Parathyroid adenoma (tissue), 2 donors: ENCODE data around the gene CCL4.
"Not testable (repeated sequence)": the region's sequence is repeated elsewhere in the genome, so short reads cannot be mapped to it uniquely, and the experiment has no call there.

Experiments
- H2AFZ ChIP-seq: fragments of 300-600 bp; sonication (generic); one replicate; pipeline ENCODE4 v1.7.0; 2017; ENCODE audit warnings: antibody characterized with exemption, mild to moderate bottlenecking
- H3K27ac ChIP-seq: fragments of 300-600 bp; sonication (generic); one replicate; pipeline ENCODE4 v1.7.0; 2017
- H3K27me3 ChIP-seq: fragments of 300-600 bp; sonication (generic); one replicate; pipeline ENCODE4 v1.7.0; 2017; ENCODE audit warnings: low read length; ENCODE audit not compliant: control insufficient read depth, insufficient read depth
- H3K36me3 ChIP-seq: fragments of 300-600 bp; sonication (generic); one replicate; pipeline ENCODE4 v1.7.0; 2017; ENCODE audit warnings: low read length; ENCODE audit not compliant: control insufficient read depth, insufficient read depth
- H3K4me1 ChIP-seq: fragments of 300-600 bp; sonication (generic); one replicate; pipeline ENCODE4 v1.7.0; 2017; ENCODE audit warnings: control low read depth
- H3K4me2 ChIP-seq: fragments of 300-600 bp; sonication (generic); one replicate; pipeline ENCODE4 v1.7.0; 2017; ENCODE audit warnings: low read length
- H3K4me3 ChIP-seq: fragments of 300-600 bp; sonication (generic); one replicate; pipeline ENCODE4 v1.7.0; 2017; ENCODE audit warnings: low read depth, low read length
- H3K79me2 ChIP-seq: fragments of 300-600 bp; sonication (generic); one replicate; pipeline ENCODE4 v1.7.0; 2017; ENCODE audit warnings: control low read depth
- H3K9ac ChIP-seq: fragments of 300-600 bp; sonication (generic); one replicate; pipeline ENCODE4 v1.7.0; 2017; ENCODE audit warnings: mild to moderate bottlenecking
- H3K9me3 ChIP-seq: fragments of 300-600 bp; sonication (generic); one replicate; pipeline ENCODE4 v1.7.0; 2017; ENCODE audit warnings: low read length; ENCODE audit not compliant: control insufficient read depth
- TF ChIP-seq, protein P1 (sequence below): fragments of 300-600 bp; sonication (generic); IDR thresholded peaks from one replicate; pipeline ENCODE4 v1.7.0; 2017; ENCODE audit warnings: antibody characterized with exemption, mild to moderate bottlenecking
- donor health status: primary hyperparathyroidism.

Gene CCL4

DNA sequence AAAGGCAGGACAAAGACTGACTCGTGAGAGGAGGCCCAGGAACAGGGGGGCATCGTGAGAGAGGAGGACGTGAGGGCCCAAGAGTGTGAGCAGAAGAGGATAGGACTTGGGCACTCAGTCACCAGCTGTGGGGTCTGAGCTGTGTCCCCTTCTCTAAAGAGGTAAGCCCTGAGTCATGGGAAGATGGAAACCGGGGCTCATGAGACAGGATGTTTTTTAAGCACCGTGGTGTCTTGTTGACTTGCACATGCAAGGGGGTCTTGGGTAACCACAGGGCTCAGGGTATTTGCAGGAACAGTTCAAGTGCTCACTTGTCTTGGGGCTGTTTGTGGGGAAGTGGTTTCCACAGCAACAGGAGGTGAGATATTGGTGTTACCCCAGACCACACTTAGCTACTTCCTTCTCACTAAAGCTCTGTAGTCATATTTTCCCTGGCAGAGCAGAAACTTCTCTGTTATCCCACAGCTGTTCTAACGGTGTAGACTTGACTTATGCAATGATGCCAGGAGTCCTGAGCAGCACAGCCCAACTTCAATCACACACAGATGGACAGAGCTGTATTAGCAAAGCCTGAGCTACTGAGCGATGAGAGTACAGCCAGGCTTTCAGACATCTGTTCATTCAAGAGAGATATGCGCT, 21.0 kb upstream of the CCL4 start:
- not testable (repeated sequence) for H3K79me2 ChIP-seq, H3K9ac ChIP-seq, H3K4me1 ChIP-seq, H3K27ac ChIP-seq, H3K27me3 ChIP-seq, H3K9me3 ChIP-seq, H3K36me3 ChIP-seq, H3K4me2 ChIP-seq, H3K4me3 ChIP-seq, H2AFZ ChIP-seq

DNA sequence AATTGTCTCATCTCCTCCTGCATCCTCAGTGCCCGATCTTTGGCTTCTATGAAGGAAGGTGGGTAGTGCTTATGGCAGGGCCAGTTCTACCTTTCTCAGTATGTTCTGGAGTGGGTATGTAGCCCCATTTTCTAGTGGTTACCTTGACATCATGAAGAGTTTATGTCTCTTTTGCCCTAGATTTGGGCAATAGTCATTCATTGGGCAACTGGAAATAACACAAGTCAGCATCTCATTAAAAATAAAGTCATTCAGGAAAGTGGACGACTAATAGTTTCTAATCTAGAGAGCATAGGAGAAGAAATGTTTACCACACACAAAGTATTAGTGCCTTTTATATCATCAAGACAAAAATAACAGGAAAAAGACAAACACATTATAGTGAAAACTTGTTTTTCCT, 19.9 kb upstream of the CCL4 start:
- H3K9me3 ChIP-seq, H3K9ac ChIP-seq, H3K4me1 ChIP-seq, H3K27me3 ChIP-seq, H3K4me3 ChIP-seq, H3K4me2 ChIP-seq, H3K36me3 ChIP-seq, H2AFZ ChIP-seq, H3K27ac ChIP-seq, H3K79me2 ChIP-seq: not testable (repeated sequence)

GRCh38 chr17:36085765-36086164, 17.9 kb upstream of the CCL4 start:
- Histone ChIP-seq H3K9me3 (no peaks in the 10 kb centered on the region), H3K79me2 (no peaks in the 10 kb centered on the region), H3K4me2 (no peak overlapping the region), H3K27ac (no peak overlapping the region), H3K4me3 (no peak overlapping the region), H2AFZ (no peak overlapping the region), H3K36me3 (no peaks in the 10 kb centered on the region), H3K27me3 (no peaks in the 10 kb centered on the region), H3K9ac (no peak overlapping the region), H3K4me1 (no peaks in the 10 kb centered on the region)
- TF ChIP-seq, protein P1, sequence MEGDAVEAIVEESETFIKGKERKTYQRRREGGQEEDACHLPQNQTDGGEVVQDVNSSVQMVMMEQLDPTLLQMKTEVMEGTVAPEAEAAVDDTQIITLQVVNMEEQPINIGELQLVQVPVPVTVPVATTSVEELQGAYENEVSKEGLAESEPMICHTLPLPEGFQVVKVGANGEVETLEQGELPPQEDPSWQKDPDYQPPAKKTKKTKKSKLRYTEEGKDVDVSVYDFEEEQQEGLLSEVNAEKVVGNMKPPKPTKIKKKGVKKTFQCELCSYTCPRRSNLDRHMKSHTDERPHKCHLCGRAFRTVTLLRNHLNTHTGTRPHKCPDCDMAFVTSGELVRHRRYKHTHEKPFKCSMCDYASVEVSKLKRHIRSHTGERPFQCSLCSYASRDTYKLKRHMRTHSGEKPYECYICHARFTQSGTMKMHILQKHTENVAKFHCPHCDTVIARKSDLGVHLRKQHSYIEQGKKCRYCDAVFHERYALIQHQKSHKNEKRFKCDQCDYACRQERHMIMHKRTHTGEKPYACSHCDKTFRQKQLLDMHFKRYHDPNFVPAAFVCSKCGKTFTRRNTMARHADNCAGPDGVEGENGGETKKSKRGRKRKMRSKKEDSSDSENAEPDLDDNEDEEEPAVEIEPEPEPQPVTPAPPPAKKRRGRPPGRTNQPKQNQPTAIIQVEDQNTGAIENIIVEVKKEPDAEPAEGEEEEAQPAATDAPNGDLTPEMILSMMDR = no peak

GRCh38 chr17:36086791-36087190, 16.8 kb upstream of the CCL4 start:
- no peak overlapping the region for H2AFZ ChIP-seq
- no peak overlapping the region for H3K4me2 ChIP-seq
- TF ChIP-seq, protein P1 = no peak
- no peaks in the 10 kb centered on the region for H3K79me2 ChIP-seq
- no peak overlapping the region for H3K9ac ChIP-seq
- H3K36me3 ChIP-seq = no peaks in the 10 kb centered on the region
- H3K27ac ChIP-seq = no peak overlapping the region
- no peaks in the 10 kb centered on the region for H3K9me3 ChIP-seq
- no peak overlapping the region for H3K4me3 ChIP-seq
- no peaks in the 10 kb centered on the region for H3K4me1 ChIP-seq
- no peaks in the 10 kb centered on the region for H3K27me3 ChIP-seq

DNA sequence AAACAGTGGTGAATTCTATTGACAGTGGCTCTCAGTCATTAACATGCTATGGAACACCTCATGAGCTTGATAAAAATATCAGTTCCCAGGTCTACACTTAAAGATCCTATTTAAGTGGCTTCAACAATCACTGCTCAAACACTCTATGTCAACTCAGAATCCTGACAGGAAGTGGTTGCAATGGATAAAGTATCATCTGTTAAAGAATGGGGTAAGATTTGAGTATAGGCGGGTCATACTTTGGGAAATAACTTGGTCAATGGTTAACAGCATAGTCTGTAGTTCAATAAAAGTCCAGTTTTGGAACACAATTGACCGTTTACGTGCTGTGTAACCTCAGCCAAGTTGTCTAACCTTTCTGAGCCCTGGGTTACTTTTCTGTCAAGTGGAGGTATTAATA, 16.2 kb upstream of the CCL4 start:
- not testable (repeated sequence) for H3K9ac ChIP-seq, H3K27ac ChIP-seq, H3K79me2 ChIP-seq, H3K4me1 ChIP-seq, H3K4me2 ChIP-seq, H3K27me3 ChIP-seq, H3K9me3 ChIP-seq, H3K4me3 ChIP-seq, H3K36me3 ChIP-seq, H2AFZ ChIP-seq

DNA sequence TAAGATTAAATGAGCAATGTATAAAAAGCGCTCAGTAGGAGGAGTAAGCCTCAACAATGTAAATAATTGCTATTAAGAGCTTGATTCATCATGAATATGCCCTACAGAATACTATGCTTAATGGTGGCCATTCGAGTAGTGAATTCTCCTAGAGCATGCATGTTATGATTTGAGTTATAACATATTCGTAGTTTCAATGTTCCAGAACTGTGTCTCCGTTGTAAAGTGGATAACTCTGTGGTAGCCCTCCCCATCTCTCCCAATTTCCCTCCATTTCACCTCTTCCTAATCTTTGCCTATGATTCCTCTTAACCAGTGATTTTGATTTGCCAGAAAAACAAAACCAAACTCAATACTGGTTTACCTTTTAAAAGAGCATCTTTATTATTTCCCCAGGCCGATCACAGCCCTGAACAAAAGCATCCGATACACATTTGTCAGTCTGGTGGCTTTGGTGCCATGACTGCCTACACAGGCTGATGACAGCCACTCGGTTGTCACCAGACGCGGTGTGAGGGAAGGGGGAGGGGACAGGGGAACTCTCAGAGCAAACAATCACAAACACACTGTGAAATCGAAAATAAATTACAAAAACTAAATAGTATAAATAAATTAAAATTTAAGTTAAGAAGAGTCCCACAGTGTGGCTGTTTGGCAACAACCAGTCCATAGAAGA, 15.6 kb upstream of the CCL4 start:
- H3K79me2 ChIP-seq, H3K9ac ChIP-seq, H3K36me3 ChIP-seq, H3K27ac ChIP-seq, H2AFZ ChIP-seq, H3K27me3 ChIP-seq, H3K4me2 ChIP-seq, H3K4me1 ChIP-seq, H3K9me3 ChIP-seq, H3K4me3 ChIP-seq: not testable (repeated sequence)
